ENCODE results near the gene SFT2D2. TPM values are rescaled to one million over a fixed set of nuclear protein-coding genes. Genes with fewer than 3 reads are reported as not detected.

The SFT2D2 gene
- total RNA-seq, 1 experiment from 2014 or later: 32.1 TPM

- no peak overlapping the region for H3K4me3 Mint-ChIP-seq
- WGBS (ENCODE audit: extremely low coverage, insufficient read length, low lambda C conversion rate): no CpG with 5 or more reads among the region's 7 CpGs
- H3K4ac ChIP-seq (ENCODE audit: low read depth, low read length): no peak overlapping the region
- no peaks in the 10 kb centered on the region for H3K27me3 ChIP-seq (ENCODE audit: insufficient read depth, low read length)
- no peaks in the 10 kb centered on the region for H3K79me1 ChIP-seq (ENCODE audit: insufficient read depth, low read depth, low read length, poor library complexity, severe bottlenecking)
- no peaks in the 10 kb centered on the region for H4K20me1 ChIP-seq (ENCODE audit: control insufficient read depth, insufficient read depth, insufficient read length)
- H3K18ac ChIP-seq (ENCODE audit: insufficient read length, low read depth, low read length): no peak overlapping the region
- peaks cover 6 to 11% of the 10 kb centered on the region in 2 experiments for H3K9me3 Mint-ChIP-seq
- H2BK5ac ChIP-seq (ENCODE audit: insufficient read length, low read length): no peak overlapping the region
- H3K27me3 Mint-ChIP-seq (ENCODE audit: low read depth): no peaks in the 10 kb centered on the region
- H3K9me3 ChIP-seq (ENCODE audit: control insufficient read depth, low read depth, low read length): no peaks in the 10 kb centered on the region
- no peak overlapping the region for H2BK15ac ChIP-seq (ENCODE audit: low read depth, low read length)
- no peak overlapping the region for H3K4me2 ChIP-seq (ENCODE audit: insufficient read depth, insufficient read length, low read length)
- H4K91ac ChIP-seq (ENCODE audit: insufficient read length, low read depth, low read length): no peak overlapping the region
- no peak for DNase-seq
- no peak overlapping the region for H3K56ac ChIP-seq (ENCODE audit: insufficient read length, low read depth, low read length)
- H3K4me1 ChIP-seq (ENCODE audit: insufficient read depth, low read length): peaks cover 7% of the 10 kb centered on the region
- no peak overlapping the region for H2BK12ac ChIP-seq (ENCODE audit: insufficient read length, low read depth, low read length)
- no peaks in the 10 kb centered on the region for H3K79me2 ChIP-seq (ENCODE audit: insufficient read depth, low read length)
- no peak overlapping the region for H3K9ac ChIP-seq (ENCODE audit: extremely low read depth, insufficient read length, low read length)
- H2BK20ac ChIP-seq (ENCODE audit: low read depth, low read length, poor library complexity, severe bottlenecking): no peak overlapping the region
- no peaks in the 10 kb centered on the region for H3K23me2 ChIP-seq (ENCODE audit: insufficient read length, low read depth, low read length, poor library complexity, severe bottlenecking)
- no peak overlapping the region for H4K8ac ChIP-seq (replicated peaks; ENCODE audit: insufficient read length, low read depth, low read length)
- H4K5ac ChIP-seq (ENCODE audit: insufficient read length, low read depth, low read length): no peak overlapping the region
- no peak overlapping the region for H3K23ac ChIP-seq (ENCODE audit: insufficient read length, low read depth, low read length)
- no peak overlapping the region; a peak in 2 of 7 replicates for H3K27ac Mint-ChIP-seq
- peaks cover 12 to 20% (median 13%) of the 10 kb centered on the region in 3 experiments for H3K36me3 Mint-ChIP-seq (ENCODE audit: insufficient read depth in 1 of 3, low read depth in 3 of 3)
- H3K4me1 Mint-ChIP-seq: peaks cover 20 to 25% of the 10 kb centered on the region in 2 experiments
- H2BK120ac ChIP-seq (ENCODE audit: low read depth, low read length, poor library complexity, severe bottlenecking): no peak overlapping the region
- no peak for TF ChIP-seq CTCF (conservative IDR thresholded peaks at IDR 0.05)
- H2AFZ ChIP-seq (ENCODE audit: low read length): no peak overlapping the region
- no peak overlapping the region for H3K27ac ChIP-seq (ENCODE audit: insufficient read length, low read depth, low read length)
- no peak overlapping the region for H2AK5ac ChIP-seq (ENCODE audit: insufficient read length, low read length)
- H3T11ph ChIP-seq (ENCODE audit: low read length): no peak overlapping the region
- H3K14ac ChIP-seq (ENCODE audit: insufficient read depth, low read length): no peak overlapping the region
Observed at GRCh38 chr1:168264296-168264695, 38.5 kb downstream of the SFT2D2 start.

Measured in H9 (cell line).